ENCODE data around the gene PAPOLA. TPM values are rescaled to one million over a fixed set of nuclear protein-coding genes. Genes with fewer than 3 reads are reported as not detected.

Gene PAPOLA
- total and polyA plus RNA-seq, 9 of the 15 experiments (the other 6 are each of a cell fraction or from before 2014, with no cell fraction given) = 51.1 to 199 (median 95.8) TPM

DNA sequence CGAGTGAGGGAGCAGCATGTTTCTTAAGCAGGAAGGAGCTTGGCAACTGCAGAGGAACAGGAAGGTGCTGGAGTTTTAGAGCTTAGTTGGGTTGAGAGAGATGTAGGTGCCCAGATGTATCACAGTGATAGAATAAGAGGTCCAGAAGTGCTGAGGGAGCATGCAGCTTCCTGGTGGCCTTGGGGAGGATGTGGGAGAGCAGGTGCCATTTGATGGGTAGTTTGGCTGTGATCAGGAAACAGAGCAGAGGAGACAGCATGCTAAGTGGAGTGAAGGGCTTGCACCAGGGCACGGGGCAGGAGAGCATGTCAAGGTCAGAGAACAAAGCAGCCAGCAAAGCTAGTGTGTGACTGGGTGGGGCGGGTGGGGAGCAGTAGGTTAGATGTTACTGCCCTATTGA, 74.8 kb downstream of the PAPOLA start:
- peaks cover 3% of the 10 kb centered on the region; the same call in 1 of the 3 replicates for H3K36me3 ChIP-seq (ENCODE audit: control insufficient read depth, insufficient read depth, low read length)
- POLR2A ChIA-PET = interaction anchor here (0.9 to 1.5 kb wide), 3 partner anchors 9 to 220 kb away, joined by 3 to 4 read pairs (median 3); partner anchors contain the start of gene VRK1
- peaks cover 3 to 17% of the 10 kb centered on the region in 2 experiments; a peak in 3 of 5 replicates for H3K4me1 ChIP-seq (replicated peaks in 1 of 2; ENCODE audit: control insufficient read depth in 2 of 2, insufficient read depth in 2 of 2, low read length in 2 of 2)
- WGBS (ENCODE audit: insufficient coverage, low coverage, missing lambda C conversion rate) = 16% methylated on average over 3 of the region's 3 CpGs
- H3K4me2 ChIP-seq (ENCODE audit: insufficient read depth, low read length) = no peak overlapping the region
- no peak overlapping the region for H3K9ac ChIP-seq (ENCODE audit: insufficient read depth in 1 of 2, low read depth in 2 of 2, low read length in 2 of 2)
- intact Hi-C loops (cut with micrococcal nuclease) (no loop called here), in situ Hi-C loops (cut with MboI) (loop anchor here (25.0 kb wide), 1 partner anchor 710 kb away; no protein-coding TSS in a partner anchor)
- no peak overlapping the region for H3K27ac ChIP-seq (ENCODE audit: extremely low read depth, low read depth, low read length)
- H3K27me3 ChIP-seq (ENCODE audit: control insufficient read depth in 2 of 2, insufficient read depth in 2 of 2, low read length in 2 of 2) = no peaks in the 10 kb centered on the region
- DNase-seq (ENCODE audit: extremely low read depth in 1 of 4, low spot score in 3 of 4) (no peak), FAIRE-seq (no peak), ATAC-seq (no peak)
- no peak overlapping the region for H3K4me3 ChIP-seq
- CTCF ChIA-PET (ENCODE audit: low intra/inter-chr PET ratio) = no interaction called here
- TF ChIP-seq MEIS2 (IDR thresholded peaks at IDR 0.05; ENCODE audit: partially characterized antibody) (no peak), CBFA2T2 (conservative IDR thresholded peaks at IDR 0.05) (no peak), NFXL1 (CRISPR knock-in tag; IDR thresholded peaks at IDR 0.05) (no peak), PHB (CRISPR knock-in tag; IDR thresholded peaks at IDR 0.05) (no peak)
- TF ChIP-seq, protein P1, sequence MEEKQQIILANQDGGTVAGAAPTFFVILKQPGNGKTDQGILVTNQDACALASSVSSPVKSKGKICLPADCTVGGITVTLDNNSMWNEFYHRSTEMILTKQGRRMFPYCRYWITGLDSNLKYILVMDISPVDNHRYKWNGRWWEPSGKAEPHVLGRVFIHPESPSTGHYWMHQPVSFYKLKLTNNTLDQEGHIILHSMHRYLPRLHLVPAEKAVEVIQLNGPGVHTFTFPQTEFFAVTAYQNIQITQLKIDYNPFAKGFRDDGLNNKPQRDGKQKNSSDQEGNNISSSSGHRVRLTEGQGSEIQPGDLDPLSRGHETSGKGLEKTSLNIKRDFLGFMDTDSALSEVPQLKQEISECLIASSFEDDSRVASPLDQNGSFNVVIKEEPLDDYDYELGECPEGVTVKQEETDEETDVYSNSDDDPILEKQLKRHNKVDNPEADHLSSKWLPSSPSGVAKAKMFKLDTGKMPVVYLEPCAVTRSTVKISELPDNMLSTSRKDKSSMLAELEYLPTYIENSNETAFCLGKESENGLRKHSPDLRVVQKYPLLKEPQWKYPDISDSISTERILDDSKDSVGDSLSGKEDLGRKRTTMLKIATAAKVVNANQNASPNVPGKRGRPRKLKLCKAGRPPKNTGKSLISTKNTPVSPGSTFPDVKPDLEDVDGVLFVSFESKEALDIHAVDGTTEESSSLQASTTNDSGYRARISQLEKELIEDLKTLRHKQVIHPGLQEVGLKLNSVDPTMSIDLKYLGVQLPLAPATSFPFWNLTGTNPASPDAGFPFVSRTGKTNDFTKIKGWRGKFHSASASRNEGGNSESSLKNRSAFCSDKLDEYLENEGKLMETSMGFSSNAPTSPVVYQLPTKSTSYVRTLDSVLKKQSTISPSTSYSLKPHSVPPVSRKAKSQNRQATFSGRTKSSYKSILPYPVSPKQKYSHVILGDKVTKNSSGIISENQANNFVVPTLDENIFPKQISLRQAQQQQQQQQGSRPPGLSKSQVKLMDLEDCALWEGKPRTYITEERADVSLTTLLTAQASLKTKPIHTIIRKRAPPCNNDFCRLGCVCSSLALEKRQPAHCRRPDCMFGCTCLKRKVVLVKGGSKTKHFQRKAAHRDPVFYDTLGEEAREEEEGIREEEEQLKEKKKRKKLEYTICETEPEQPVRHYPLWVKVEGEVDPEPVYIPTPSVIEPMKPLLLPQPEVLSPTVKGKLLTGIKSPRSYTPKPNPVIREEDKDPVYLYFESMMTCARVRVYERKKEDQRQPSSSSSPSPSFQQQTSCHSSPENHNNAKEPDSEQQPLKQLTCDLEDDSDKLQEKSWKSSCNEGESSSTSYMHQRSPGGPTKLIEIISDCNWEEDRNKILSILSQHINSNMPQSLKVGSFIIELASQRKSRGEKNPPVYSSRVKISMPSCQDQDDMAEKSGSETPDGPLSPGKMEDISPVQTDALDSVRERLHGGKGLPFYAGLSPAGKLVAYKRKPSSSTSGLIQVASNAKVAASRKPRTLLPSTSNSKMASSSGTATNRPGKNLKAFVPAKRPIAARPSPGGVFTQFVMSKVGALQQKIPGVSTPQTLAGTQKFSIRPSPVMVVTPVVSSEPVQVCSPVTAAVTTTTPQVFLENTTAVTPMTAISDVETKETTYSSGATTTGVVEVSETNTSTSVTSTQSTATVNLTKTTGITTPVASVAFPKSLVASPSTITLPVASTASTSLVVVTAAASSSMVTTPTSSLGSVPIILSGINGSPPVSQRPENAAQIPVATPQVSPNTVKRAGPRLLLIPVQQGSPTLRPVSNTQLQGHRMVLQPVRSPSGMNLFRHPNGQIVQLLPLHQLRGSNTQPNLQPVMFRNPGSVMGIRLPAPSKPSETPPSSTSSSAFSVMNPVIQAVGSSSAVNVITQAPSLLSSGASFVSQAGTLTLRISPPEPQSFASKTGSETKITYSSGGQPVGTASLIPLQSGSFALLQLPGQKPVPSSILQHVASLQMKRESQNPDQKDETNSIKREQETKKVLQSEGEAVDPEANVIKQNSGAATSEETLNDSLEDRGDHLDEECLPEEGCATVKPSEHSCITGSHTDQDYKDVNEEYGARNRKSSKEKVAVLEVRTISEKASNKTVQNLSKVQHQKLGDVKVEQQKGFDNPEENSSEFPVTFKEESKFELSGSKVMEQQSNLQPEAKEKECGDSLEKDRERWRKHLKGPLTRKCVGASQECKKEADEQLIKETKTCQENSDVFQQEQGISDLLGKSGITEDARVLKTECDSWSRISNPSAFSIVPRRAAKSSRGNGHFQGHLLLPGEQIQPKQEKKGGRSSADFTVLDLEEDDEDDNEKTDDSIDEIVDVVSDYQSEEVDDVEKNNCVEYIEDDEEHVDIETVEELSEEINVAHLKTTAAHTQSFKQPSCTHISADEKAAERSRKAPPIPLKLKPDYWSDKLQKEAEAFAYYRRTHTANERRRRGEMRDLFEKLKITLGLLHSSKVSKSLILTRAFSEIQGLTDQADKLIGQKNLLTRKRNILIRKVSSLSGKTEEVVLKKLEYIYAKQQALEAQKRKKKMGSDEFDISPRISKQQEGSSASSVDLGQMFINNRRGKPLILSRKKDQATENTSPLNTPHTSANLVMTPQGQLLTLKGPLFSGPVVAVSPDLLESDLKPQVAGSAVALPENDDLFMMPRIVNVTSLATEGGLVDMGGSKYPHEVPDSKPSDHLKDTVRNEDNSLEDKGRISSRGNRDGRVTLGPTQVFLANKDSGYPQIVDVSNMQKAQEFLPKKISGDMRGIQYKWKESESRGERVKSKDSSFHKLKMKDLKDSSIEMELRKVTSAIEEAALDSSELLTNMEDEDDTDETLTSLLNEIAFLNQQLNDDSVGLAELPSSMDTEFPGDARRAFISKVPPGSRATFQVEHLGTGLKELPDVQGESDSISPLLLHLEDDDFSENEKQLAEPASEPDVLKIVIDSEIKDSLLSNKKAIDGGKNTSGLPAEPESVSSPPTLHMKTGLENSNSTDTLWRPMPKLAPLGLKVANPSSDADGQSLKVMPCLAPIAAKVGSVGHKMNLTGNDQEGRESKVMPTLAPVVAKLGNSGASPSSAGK (IDR thresholded peaks at IDR 0.05) = no peak
- TF ChIP-seq, protein P2, sequence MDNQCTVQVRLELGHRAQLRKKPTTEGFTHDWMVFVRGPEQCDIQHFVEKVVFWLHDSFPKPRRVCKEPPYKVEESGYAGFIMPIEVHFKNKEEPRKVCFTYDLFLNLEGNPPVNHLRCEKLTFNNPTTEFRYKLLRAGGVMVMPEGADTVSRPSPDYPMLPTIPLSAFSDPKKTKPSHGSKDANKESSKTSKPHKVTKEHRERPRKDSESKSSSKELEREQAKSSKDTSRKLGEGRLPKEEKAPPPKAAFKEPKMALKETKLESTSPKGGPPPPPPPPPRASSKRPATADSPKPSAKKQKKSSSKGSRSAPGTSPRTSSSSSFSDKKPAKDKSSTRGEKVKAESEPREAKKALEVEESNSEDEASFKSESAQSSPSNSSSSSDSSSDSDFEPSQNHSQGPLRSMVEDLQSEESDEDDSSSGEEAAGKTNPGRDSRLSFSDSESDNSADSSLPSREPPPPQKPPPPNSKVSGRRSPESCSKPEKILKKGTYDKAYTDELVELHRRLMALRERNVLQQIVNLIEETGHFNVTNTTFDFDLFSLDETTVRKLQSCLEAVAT (IDR thresholded peaks at IDR 0.05) = no peak
- no peaks in the 10 kb centered on the region for H4K20me1 ChIP-seq (replicated peaks; ENCODE audit: control insufficient read depth, insufficient read depth, low read length)
- no peaks in the 10 kb centered on the region for H3K79me2 ChIP-seq (ENCODE audit: control insufficient read depth, insufficient read depth, low read length)
- H3K9me3 ChIP-seq (replicated peaks; ENCODE audit: control insufficient read depth, insufficient read depth, low read depth, low read length) = no peaks in the 10 kb centered on the region
- no TSS peak for BruUV-seq (replicated peaks)
- H2AFZ ChIP-seq (ENCODE audit: low read depth, low read length) = no peak overlapping the region
- no peaks in the 10 kb centered on the region for H3K9me1 ChIP-seq (ENCODE audit: control insufficient read depth, insufficient read depth, low read length)

Data from K562 (cell line).